Caco-2 (cell line): ENCODE results near the gene CCDC90B. TPM values are rescaled to one million over a fixed set of nuclear protein-coding genes. Genes with fewer than 3 reads are reported as not detected.
A peak's percentile ranks its signal among the peaks of the same experiment; 100 is the strongest.

Experiments used
- BruUV-seq: library from RNA; stranded (reverse); fragments of 400-500 nt; replicated peaks from 2 replicates; lab custom pipeline; 2021; lab: Mats Ljungman, UMichigan
- CTCF ChIA-PET: fragments of 300-600 bp; sonication (Branson Sonifier 250); formaldehyde crosslinking; loops from one replicate; lab custom pipeline; 2022; ENCODE audit warnings: antibody characterized with exemption; lab: Charles Lee
- POLR2A ChIA-PET: fragments of 300-600 bp; sonication (Branson Sonifier 250); formaldehyde crosslinking; loops from one replicate; lab custom pipeline; 2022; ENCODE audit warnings: antibody characterized with exemption; lab: Charles Lee
- DNase-seq, 2 experiments: peaks; one replicate each; pipeline versions ENCODE4 v3.0.0 to v3.0.0-alpha.2; 2020 to 2022
- H3K27me3 ChIP-seq: replicated peaks from 2 replicates; pipeline ENCODE4 v1.6.0; 2011; ENCODE audit warnings: low read length; ENCODE audit not compliant: control insufficient read depth, insufficient read depth
- H3K36me3 ChIP-seq: 2 replicates; pipeline ENCODE4 v1.5.1; 2011; ENCODE audit warnings: low read length; ENCODE audit not compliant: control insufficient read depth, insufficient read depth
- H3K4me1 ChIP-seq: fragments of 250-450 bp; sonication (Bioruptor Pico); 2 replicates; pipeline ENCODE4 v1.5.1; 2020; ENCODE audit warnings: mild to moderate bottlenecking
- H3K4me3 ChIP-seq: 2 replicates; pipeline ENCODE4 v1.5.1; 2011; ENCODE audit warnings: low read depth, mild to moderate bottlenecking, control low read depth, low read length
- H3K9me3 ChIP-seq: fragments of 250-450 bp; sonication (Bioruptor Pico); 2 replicates; pipeline ENCODE4 v1.5.1; 2020; ENCODE audit warnings: mild to moderate bottlenecking, moderate library complexity
- H3K27ac Mint-ChIP-seq: one replicate; pipeline ENCODE4 v1.8.0; 2022; ENCODE audit warnings: mixed read lengths; ENCODE audit not compliant: unreplicated experiment
- H3K27me3 Mint-ChIP-seq: one replicate; pipeline ENCODE4 v1.8.0; 2022; ENCODE audit warnings: mixed read lengths; ENCODE audit not compliant: insufficient read depth, unreplicated experiment
- H3K36me3 Mint-ChIP-seq: one replicate; pipeline ENCODE4 v1.8.0; 2022; ENCODE audit warnings: mild to moderate bottlenecking, mixed read lengths; ENCODE audit not compliant: insufficient read depth, unreplicated experiment
- H3K4me1 Mint-ChIP-seq: one replicate; pipeline ENCODE4 v1.8.0; 2022; ENCODE audit warnings: low read depth, mixed read lengths; ENCODE audit not compliant: unreplicated experiment
- H3K4me3 Mint-ChIP-seq: one replicate; pipeline ENCODE4 v1.8.0; 2022; ENCODE audit warnings: mild to moderate bottlenecking, moderate library complexity, mixed read lengths; ENCODE audit not compliant: unreplicated experiment
- H3K9me3 Mint-ChIP-seq: one replicate; pipeline ENCODE4 v1.8.0; 2022; ENCODE audit warnings: mixed read lengths; ENCODE audit not compliant: unreplicated experiment
- intact Hi-C: fragments of 100-400 bp; cut with micrococcal nuclease; formaldehyde crosslinking; loops from one replicate; pipeline ENCODE4 v1.10.0; 2022; ENCODE audit not compliant: unreplicated experiment
- total RNA-seq: library from RNA; stranded (reverse); gene quantifications from 2 replicates; pipeline ENCODE4 v1.2.3, GENCODE V29; 2022
- TF ChIP-seq, protein P1 (sequence below), 2 experiments: fragments of 200-600 bp in 1 of 2; IDR thresholded peaks; 1 replicate in 1 of 2; 2 replicates in 1 of 2; pipeline versions ENCODE4 v1.5.1 to v1.8.0; 2011 to 2022; ENCODE audit warnings: antibody characterized with exemption in 1 of 2, control low read depth in 1 of 2, inconsistent platforms in 1 of 2, low read depth in 1 of 2, low read length in 1 of 2, mild to moderate bottlenecking in 1 of 2, moderate library complexity in 1 of 2; ENCODE audit not compliant: insufficient read depth in 1 of 2, severe bottlenecking in 1 of 2, unreplicated experiment in 1 of 2

The CCDC90B gene
- total RNA-seq, 1 experiment from 2014 or later, result 46.2 TPM

- peaks cover 20% of the 10 kb centered on the region for H3K4me1 ChIP-seq
- H3K9me3 Mint-ChIP-seq, result peaks cover 4% of the 10 kb centered on the region
- H3K4me3 Mint-ChIP-seq, result no peak overlapping the region
- no TSS peak for BruUV-seq
- POLR2A ChIA-PET, result no interaction called here
- intact Hi-C loops, result no loop called here
- CTCF ChIA-PET, result no interaction called here
- no peaks in the 10 kb centered on the region for H3K27me3 ChIP-seq
- peaks cover 5% of the 10 kb centered on the region; the same call in 1 of the 2 replicates for H3K36me3 ChIP-seq
- H3K4me3 ChIP-seq, result no peak overlapping the region
- TF ChIP-seq, protein P1, sequence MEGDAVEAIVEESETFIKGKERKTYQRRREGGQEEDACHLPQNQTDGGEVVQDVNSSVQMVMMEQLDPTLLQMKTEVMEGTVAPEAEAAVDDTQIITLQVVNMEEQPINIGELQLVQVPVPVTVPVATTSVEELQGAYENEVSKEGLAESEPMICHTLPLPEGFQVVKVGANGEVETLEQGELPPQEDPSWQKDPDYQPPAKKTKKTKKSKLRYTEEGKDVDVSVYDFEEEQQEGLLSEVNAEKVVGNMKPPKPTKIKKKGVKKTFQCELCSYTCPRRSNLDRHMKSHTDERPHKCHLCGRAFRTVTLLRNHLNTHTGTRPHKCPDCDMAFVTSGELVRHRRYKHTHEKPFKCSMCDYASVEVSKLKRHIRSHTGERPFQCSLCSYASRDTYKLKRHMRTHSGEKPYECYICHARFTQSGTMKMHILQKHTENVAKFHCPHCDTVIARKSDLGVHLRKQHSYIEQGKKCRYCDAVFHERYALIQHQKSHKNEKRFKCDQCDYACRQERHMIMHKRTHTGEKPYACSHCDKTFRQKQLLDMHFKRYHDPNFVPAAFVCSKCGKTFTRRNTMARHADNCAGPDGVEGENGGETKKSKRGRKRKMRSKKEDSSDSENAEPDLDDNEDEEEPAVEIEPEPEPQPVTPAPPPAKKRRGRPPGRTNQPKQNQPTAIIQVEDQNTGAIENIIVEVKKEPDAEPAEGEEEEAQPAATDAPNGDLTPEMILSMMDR (IDR thresholded peaks at IDR 0.05; ENCODE audit: insufficient read depth in 1 of 2, low read depth in 1 of 2, low read length in 1 of 2, severe bottlenecking in 1 of 2, unreplicated experiment in 1 of 2), result no peak
- no peak overlapping the region for H3K27ac Mint-ChIP-seq
- DNase-seq, result no peak
- no peaks in the 10 kb centered on the region for H3K9me3 ChIP-seq
- H3K4me1 Mint-ChIP-seq, result peaks cover 32% of the 10 kb centered on the region
- peaks cover 48% of the 10 kb centered on the region for H3K36me3 Mint-ChIP-seq
- H3K27me3 Mint-ChIP-seq, result no peaks in the 10 kb centered on the region
These were observed 20.8 kb downstream of the CCDC90B start for GRCh38 chr11:83265331-83265730.

- H3K4me3 ChIP-seq, result no peak overlapping the region
- H3K36me3 Mint-ChIP-seq, result peaks cover 26% of the 10 kb centered on the region
- peaks cover 32% of the 10 kb centered on the region for H3K4me1 Mint-ChIP-seq
- TF ChIP-seq, protein P1 (IDR thresholded peaks at IDR 0.05; ENCODE audit: insufficient read depth in 1 of 2, low read depth in 1 of 2, low read length in 1 of 2, severe bottlenecking in 1 of 2, unreplicated experiment in 1 of 2), result no peak
- POLR2A ChIA-PET, result interaction anchor here (0.6 kb wide), 1 partner anchor 26 kb away, joined by 4 read pairs; the partner anchor contains the start of gene CCDC90B
- H3K9me3 ChIP-seq, result no peaks in the 10 kb centered on the region
- H3K4me1 ChIP-seq, result peaks cover 39% of the 10 kb centered on the region
- intact Hi-C loops, result no loop called here
- no peaks in the 10 kb centered on the region for H3K27me3 ChIP-seq
- CTCF ChIA-PET, result no interaction called here
- no TSS peak for BruUV-seq
- no peaks in the 10 kb centered on the region for H3K9me3 Mint-ChIP-seq
- no peak overlapping the region for H3K27ac Mint-ChIP-seq
- DNase-seq, result no peak
- no peaks in the 10 kb centered on the region for H3K27me3 Mint-ChIP-seq
- H3K36me3 ChIP-seq, result peaks cover 4% of the 10 kb centered on the region; the same call in 1 of the 2 replicates
- no peak overlapping the region for H3K4me3 Mint-ChIP-seq
These were observed 26.6 kb downstream of the CCDC90B start for GRCh38 chr11:83259559-83259958.

DNA sequence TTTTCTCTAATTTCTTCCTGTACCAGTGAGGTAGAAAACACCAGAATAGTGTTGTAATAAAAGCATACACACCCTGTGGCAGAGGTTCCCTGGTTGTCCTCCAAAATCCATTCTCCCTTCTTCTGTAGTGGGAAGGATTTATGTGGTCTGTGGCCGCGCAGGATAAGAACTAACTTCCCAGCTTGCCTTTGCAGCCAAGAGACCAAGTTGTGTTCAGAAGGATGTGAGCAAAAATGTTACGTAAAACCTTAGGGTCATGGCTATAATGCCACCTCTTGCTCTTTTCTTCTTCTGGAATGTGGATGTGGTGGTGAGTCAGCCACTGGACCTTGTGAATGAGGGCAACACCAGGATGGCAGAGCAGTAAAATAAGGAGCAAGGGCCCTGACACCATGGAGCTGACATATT, 28.4 kb downstream of the CCDC90B start:
- H3K36me3 ChIP-seq, result peaks cover 4% of the 10 kb centered on the region; the same call in 1 of the 2 replicates
- TF ChIP-seq, protein P1 (IDR thresholded peaks at IDR 0.05; ENCODE audit: insufficient read depth in 1 of 2, low read depth in 1 of 2, low read length in 1 of 2, severe bottlenecking in 1 of 2, unreplicated experiment in 1 of 2), result no peak
- Mint-ChIP-seq H3K4me1 (peaks cover 32% of the 10 kb centered on the region), H3K9me3 (no peaks in the 10 kb centered on the region), H3K36me3 (peaks cover 13% of the 10 kb centered on the region), H3K27me3 (no peaks in the 10 kb centered on the region), H3K4me3 (no peak overlapping the region), H3K27ac (peak overlapping the region; percentile 87)
- H3K9me3 ChIP-seq, result no peaks in the 10 kb centered on the region
- no peaks in the 10 kb centered on the region for H3K27me3 ChIP-seq
- ChIA-PET CTCF (no interaction called here), POLR2A (interaction anchor here (0.7 kb wide), 1 partner anchor 356 kb away, joined by 3 read pairs; the partner anchor contains the start of gene DDIAS)
- no TSS peak for BruUV-seq
- no peak overlapping the region for H3K4me3 ChIP-seq
- peak in 1 of 2 experiments; percentile 63 for DNase-seq
- peaks cover 43% of the 10 kb centered on the region for H3K4me1 ChIP-seq
- intact Hi-C loops, result loop anchor here (2.0 kb wide), 1 partner anchor 165 kb away; no protein-coding TSS in a partner anchor
